22Rv1 (cell line): ENCODE measurements around the gene SPG21.

Experiments
- ZFX ChIP-seq: fragments of 450-650 bp; IDR thresholded peaks from 2 replicates; pipeline ENCODE4 v1.6.1; 2017; ENCODE audit warnings: antibody characterized with exemption, borderline replicate concordance
- TF ChIP-seq, protein P1 (sequence below): fragments of 450-650 bp; IDR thresholded peaks from 2 replicates; pipeline ENCODE4 v1.5.1; 2017; ENCODE audit warnings: mild to moderate bottlenecking

DNA sequence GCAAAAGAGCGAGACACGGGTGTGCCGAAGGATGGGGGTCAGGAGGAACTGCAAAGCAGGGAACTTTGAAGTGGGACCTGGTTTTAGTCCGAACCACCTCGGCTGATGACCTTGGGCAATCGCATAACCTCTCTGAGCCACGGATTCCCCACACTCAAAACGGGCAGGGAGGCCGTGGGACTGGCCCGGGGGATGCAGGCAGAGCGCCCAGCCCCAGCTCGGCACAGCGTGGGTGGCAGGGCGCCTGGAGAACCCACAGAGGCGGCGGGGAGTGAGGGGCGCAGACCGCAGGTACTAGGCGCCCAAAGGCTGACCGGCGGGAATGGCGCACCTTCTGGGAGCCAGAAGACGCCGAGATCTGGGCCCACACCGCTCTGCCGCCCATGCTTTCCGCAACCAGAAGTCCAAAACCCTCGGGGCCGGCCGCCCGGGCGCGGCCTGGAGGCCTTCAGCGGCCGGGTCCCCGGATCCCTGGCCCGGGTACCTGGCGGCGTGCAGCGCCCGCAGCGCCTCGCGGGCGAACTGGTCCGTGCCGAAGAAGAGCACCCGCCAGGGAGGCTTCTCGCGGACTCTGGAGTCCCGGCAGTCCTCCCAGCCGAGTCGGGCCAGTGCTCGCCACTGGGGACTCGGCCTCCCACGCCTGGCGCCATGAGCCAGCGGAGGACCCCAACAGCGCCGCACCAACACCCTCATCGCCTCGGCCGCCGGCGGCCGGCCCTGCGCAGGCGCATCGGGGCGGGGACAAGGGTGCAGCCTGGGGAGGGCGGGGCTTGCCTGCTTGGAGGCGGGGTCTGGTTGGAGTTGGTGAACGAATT is 39.4 kb upstream of the SPG21 start, which contains the start of gene MTFMT:
- TF ChIP-seq, protein P1, sequence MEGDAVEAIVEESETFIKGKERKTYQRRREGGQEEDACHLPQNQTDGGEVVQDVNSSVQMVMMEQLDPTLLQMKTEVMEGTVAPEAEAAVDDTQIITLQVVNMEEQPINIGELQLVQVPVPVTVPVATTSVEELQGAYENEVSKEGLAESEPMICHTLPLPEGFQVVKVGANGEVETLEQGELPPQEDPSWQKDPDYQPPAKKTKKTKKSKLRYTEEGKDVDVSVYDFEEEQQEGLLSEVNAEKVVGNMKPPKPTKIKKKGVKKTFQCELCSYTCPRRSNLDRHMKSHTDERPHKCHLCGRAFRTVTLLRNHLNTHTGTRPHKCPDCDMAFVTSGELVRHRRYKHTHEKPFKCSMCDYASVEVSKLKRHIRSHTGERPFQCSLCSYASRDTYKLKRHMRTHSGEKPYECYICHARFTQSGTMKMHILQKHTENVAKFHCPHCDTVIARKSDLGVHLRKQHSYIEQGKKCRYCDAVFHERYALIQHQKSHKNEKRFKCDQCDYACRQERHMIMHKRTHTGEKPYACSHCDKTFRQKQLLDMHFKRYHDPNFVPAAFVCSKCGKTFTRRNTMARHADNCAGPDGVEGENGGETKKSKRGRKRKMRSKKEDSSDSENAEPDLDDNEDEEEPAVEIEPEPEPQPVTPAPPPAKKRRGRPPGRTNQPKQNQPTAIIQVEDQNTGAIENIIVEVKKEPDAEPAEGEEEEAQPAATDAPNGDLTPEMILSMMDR = peak; percentile 19
- TF ChIP-seq ZFX = no peak
